GM21390 (cell line): ENCODE data around the gene LASP1.
A peak's percentile ranks its signal among the peaks of the same experiment; 100 is the strongest.

ENCODE experiments used
- ATAC-seq: cut with Tn5 transposase; IDR thresholded peaks from one replicate; pipeline ENCODE4 v1.9.1; 2021; ENCODE audit not compliant: unreplicated experiment

LASP1 gene

DNA sequence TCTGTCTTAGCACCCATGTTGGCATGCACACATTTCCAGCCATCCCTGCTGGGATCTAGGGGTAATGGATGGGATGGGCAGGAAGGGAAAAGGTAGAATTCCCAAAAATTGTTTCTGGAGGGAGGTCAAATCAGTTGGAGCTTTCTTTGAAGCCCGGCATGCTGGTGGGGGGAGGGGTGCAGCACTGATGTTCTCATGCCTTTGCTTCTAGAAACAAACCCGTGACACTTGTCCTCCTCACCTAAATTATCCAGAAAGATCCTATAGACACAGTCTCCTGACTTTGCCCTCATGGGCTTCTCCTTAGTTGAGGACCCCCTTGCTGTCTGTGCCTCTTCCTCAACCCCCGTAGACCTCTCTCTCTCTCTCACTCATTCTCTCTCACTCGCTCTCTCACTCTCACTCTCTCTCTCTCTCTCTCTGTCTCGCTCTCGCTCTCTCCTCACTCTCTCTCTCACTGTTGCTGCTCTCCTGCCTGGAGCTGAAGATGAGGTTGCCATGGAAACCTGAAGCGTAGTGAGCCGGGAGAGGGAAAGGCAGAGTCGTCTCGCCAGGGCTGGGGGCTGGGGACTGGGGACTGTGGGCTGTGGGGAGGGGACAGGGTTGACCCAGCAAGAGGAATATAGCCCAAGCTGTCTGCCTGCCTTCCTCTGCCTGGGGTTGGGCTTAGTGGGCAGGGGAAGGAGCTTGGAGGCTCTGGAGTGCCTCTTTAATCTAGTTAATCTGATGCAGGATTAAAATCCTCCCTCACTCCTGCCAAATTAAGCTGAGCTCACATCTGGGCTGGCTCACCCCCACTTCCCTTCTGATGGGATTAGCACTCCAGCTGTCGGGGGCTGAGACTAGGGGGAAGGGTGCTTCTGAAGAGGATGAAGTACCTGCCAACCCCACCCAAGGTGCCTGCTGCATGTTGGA lies 16.1 kb downstream of the LASP1 start:
- no peak for ATAC-seq

GRCh38 chr17:38886643-38887010 lies 16.8 kb downstream of the LASP1 start:
- no peak for ATAC-seq

GRCh38 chr17:38888842-38889241 lies 19.0 kb downstream of the LASP1 start:
- ATAC-seq, result no peak

GRCh38 chr17:38889745-38890409 lies 20.0 kb downstream of the LASP1 start:
- no peak for ATAC-seq

DNA sequence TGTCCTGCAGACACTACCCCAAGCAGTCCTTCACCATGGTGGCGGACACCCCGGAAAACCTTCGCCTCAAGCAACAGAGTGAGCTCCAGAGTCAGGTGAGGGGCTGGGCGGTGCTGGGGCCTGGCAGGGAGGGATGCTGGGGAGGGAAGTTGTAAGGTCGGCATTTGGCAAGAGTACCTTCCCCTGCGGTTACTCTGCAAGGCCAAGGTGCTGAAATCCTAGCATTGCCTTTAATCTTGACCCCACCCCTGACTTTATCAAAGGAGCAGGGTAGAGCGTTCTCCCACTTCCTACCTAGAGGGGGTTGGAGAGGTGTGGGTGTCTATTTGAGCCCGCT lies 20.5 kb downstream of the LASP1 start:
- ATAC-seq, result no peak

GRCh38 chr17:38891441-38891840 lies 21.6 kb downstream of the LASP1 start:
- ATAC-seq, result no peak

DNA sequence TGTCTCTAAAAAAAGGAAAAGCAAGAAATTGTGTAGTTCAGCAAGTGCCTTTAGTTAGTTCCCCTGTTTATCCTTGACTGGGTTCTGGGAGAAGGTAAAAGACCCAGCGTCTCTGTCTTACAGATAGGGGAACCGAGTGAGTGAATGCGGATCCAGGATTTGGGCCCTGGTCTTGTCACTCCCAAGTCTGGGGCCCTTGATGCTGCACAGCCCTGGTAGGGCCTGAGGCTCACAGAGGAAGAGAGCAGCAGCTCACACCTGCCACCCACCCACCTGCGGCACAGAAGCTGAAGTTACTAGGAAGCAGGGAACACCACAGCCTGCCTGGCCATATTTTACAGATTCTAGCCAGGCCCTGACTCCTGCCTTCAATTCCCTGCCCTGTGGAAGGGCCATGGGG lies 22.2 kb downstream of the LASP1 start:
- no peak for ATAC-seq

DNA sequence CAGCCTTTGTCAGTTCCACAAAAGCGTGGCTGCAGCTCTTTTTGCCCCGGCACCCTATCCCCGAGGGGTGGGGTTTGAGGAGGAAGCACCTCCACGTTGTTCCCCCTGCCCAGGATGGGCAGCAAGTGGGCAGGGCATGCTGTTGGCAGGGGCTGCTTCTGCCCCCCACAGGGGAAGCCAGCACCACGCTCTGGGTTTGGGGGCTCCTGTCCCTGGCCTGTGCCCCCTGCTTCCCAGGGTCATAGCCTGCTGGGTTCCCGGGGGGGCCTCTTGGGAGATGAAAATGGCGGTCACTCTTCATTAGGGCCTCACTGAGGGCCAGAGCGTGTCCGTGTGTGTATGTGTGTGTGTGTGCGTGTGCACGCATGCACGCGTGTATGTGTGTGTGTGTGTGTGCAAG lies 22.8 kb downstream of the LASP1 start:
- ATAC-seq, result no peak

- ATAC-seq, result no peak
Measured at GRCh38 chr17:38893113-38893512, 23.3 kb downstream of the LASP1 start.

GRCh38 chr17:38893607-38894006 lies 23.7 kb downstream of the LASP1 start:
- ATAC-seq, result no peak

GRCh38 chr17:38894276-38894675 lies 24.4 kb downstream of the LASP1 start:
- no peak for ATAC-seq

DNA sequence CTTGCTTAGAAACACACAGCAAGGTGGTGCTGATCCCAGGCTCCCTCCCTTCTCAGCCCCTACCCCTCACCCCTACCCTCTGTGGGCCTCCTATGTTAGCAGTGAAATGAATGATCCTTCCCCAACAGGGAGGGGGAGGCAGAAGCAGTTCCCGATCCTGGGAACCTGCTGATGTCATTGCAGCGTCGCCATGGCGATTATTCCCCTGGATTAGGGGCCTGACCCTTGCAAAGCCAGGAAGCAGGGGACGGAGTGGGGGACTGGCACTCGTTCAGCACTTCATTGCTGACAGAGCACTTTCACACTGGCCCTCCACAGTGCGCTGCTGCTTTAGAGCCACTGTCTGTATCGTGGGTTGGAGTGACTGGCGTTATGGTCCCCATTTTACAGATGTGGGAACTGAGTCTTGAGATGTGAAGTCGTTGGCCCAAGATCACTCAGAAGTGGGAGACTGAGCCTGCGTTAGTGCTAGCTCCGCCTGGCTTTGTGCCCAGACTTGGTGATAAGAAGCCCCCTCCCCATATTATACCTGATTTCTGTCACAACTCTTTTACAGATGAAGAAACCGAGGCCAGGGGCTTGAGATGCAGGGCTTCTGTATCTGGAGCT lies 26.6 kb downstream of the LASP1 start:
- ATAC-seq, result no peak

DNA sequence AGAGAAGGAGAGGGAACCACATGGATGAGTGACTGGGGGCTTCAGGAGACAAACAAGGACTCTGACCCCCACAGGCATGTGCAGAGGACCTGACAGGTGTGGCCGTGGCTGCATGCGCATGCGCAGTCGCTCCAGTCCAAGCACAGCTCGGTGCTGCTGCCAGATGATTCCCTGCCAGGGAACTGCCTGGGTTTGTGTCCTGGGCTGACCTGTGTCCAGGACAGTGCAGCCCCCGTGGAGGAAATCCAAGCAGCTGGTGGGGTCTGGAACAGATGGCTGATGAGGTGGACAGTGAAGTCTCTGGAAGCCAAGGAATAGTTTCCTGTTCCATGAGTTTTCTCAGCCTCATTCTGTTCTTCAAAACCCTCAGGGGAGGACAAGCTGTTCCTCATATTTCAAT lies 27.3 kb downstream of the LASP1 start:
- no peak for ATAC-seq

- no peak for ATAC-seq
Measured at GRCh38 chr17:38897671-38898290, 27.9 kb downstream of the LASP1 start.

DNA sequence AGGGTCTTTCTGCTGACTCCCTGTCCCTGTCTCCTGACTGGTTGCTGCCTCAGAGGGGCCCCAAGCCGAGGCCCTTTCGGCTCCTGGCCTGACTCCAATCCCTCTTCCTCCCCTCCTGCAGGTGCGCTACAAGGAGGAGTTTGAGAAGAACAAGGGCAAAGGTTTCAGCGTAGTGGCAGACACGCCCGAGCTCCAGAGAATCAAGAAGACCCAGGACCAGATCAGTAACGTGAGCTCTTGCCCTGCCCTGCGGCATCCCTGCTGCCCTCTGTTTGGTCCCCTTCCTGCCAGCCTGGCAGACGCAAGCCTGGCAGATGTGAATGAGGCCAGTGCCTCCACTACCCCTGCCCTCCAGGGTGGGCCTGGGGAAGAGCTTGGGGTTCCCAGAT lies 28.4 kb downstream of the LASP1 start:
- ATAC-seq, result peak; percentile 9

DNA sequence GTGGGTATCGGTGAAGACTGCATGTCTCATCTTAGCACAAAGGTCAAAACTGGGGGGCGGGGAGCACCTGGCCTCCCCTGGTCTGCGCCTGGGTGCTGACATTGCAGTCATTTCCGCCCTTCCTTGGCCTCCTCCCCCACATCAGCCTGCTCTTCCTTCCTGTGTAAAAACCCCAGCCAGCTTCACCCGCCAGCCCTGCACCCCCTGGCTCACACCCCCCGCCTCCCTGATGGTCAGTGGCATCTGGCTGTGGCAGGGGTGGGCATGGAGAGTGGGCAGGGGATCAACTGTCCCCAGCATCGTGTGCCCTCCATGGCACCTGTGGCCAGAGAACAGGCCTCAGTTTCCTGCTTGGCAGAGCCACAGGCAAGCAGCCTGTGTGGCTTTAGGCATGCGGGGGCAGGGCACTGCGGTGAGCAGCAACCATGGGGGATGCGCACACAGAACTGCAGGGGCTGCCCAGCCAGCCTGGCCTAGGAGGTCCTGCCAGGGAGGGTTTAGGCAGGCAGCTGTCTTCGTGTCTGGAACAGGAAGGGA lies 29.0 kb downstream of the LASP1 start:
- peak; percentile 88 for ATAC-seq

DNA sequence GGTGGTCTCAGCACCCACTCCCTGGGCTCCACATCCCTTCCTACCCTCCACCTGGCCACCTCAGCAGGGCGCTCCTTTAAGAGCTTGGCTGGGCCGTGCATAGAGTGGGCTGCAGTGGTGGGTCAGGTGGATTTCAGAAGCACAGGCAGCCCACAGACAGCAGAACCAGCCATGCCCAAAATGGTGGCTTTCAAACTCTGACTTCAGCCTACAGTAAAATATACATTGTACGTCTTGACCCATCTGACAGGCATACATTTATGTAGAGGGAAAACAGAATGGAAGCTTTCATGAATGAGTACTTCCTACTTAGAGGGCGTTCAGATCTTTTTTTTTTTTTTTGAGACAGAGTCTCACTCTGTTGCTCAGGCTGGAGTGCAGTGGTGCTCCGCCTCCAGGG lies 29.6 kb downstream of the LASP1 start:
- ATAC-seq, result no peak

DNA sequence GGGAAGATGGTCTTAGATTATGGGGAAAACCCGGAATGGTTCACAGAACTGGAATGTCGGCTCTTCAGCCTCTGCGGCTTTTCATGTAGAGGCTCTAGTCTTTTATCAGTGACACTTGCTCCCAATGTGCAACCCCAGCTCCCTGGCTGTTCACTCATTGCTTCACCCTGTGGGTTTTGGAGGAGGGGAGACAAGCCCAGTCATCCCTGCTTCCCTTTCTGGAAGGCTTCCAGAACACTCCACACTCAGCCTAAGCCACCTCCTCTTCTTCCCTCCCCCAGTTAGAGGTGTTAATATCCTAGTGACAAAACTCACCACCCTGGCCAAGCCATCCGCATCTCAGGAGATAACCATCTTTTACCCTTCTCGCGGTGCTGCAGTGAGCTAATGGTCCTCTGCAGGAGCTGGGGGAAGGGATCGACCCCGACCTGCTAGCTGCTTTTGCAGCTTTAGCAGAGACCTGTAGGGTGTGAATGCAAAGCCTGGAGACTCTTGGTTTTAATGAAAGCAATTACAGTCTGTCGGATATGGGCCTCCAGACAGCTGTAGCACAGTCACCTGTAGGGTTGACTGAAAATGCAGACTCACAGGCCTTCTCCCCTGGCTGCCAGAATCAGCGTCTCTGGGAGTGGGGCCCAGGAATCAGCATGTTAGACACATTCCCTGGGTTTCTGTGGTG lies 31.3 kb downstream of the LASP1 start:
- ATAC-seq, result no peak

DNA sequence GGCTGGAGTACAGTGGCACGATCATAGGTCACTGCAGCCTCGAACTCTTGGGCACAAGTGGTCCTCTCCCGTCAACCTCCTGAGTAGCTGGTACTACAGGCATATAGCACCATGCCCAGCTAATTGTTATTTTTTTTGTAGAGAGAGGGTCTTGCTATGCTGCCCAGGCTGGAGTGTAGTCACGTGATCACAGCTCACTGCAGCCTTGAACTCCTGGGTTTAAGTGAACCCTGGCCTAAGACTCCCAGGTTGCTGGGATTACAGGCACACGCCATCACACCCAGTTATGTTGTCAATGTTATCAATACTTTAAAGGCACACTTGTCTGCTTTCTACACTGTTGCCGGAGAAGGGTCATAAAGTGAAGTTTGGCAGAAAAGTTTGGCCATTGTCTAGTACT lies 33.5 kb downstream of the LASP1 start:
- ATAC-seq, result no peak

GRCh38 chr17:38904892-38905291 lies 35.0 kb downstream of the LASP1 start:
- no peak for ATAC-seq

DNA sequence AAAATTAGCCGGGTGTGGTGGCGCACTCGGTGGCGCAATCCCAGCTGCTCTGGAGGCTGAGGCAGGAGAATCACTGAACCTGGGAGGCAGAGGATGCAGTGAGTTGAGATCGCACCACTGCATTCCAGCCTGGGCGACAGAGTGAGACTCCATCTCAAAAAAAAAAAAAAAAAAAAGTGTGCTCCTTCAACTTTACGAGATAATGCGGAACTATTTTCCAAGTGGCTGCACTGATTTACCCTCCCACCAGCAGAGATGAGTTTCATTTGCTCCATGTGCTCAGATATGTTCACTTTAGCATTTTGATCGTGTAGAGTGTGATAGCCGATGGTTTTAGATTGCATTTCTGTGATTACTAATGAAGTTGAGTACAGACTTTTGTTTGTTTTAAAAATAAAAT lies 35.5 kb downstream of the LASP1 start:
- ATAC-seq, result no peak
